HG02970 (cell line): ENCODE data around the gene SMYD5.
"Not testable (repeated sequence)": the region's sequence is repeated elsewhere in the genome, so short reads cannot be mapped to it uniquely, and the experiment has no call there.

Experiments
- ATAC-seq: cut with Tn5 transposase; IDR thresholded peaks from one replicate; pipeline ENCODE4 v1.9.1; 2021; ENCODE audit warnings: mild to moderate bottlenecking, moderate library complexity, moderate number of reproducible peaks; ENCODE audit not compliant: unreplicated experiment, low FRiP score

Gene SMYD5

GRCh38 chr2:73214120-73215035 is at the start of gene SMYD5:
TSS of gene SMYD5 (plus strand) at chr2:73214245. CDS start at chr2:73214267, 22 bp downstream.
- ATAC-seq = peak; percentile 84

GRCh38 chr2:73165978-73166377 is 48.1 kb upstream of the SMYD5 start:
- not testable (repeated sequence) for ATAC-seq

GRCh38 chr2:73166813-73167212 is 47.2 kb upstream of the SMYD5 start:
- not testable (repeated sequence) for ATAC-seq

- not testable (repeated sequence) for ATAC-seq
Observed at GRCh38 chr2:73168348-73168747, 45.7 kb upstream of the SMYD5 start.

- not testable (repeated sequence) for ATAC-seq
Observed at GRCh38 chr2:73170341-73170740, 43.7 kb upstream of the SMYD5 start.

- no peak for ATAC-seq
Observed at GRCh38 chr2:73172963-73173362, 41.1 kb upstream of the SMYD5 start.

- ATAC-seq = no peak
Observed at GRCh38 chr2:73173781-73174180, 40.3 kb upstream of the SMYD5 start.

GRCh38 chr2:73174244-73174643 is 39.8 kb upstream of the SMYD5 start:
- no peak for ATAC-seq

- no peak for ATAC-seq
Observed at GRCh38 chr2:73174941-73175662, 38.9 kb upstream of the SMYD5 start.

GRCh38 chr2:73175663-73176204 is 38.3 kb upstream of the SMYD5 start:
- no peak for ATAC-seq

GRCh38 chr2:73176205-73176880 is 37.7 kb upstream of the SMYD5 start:
- no peak for ATAC-seq

- ATAC-seq = peak; percentile 74
Observed at GRCh38 chr2:73176881-73177644, 37.0 kb upstream of the SMYD5 start.

GRCh38 chr2:73177645-73178255 is 36.3 kb upstream of the SMYD5 start:
- ATAC-seq = no peak

- ATAC-seq = no peak
Observed at GRCh38 chr2:73185965-73186364, 28.1 kb upstream of the SMYD5 start.

- ATAC-seq = no peak
Observed at GRCh38 chr2:73187549-73187948, 26.5 kb upstream of the SMYD5 start.

GRCh38 chr2:73197579-73197978 is 16.5 kb upstream of the SMYD5 start:
- no peak for ATAC-seq

- ATAC-seq = not testable (repeated sequence)
Observed at GRCh38 chr2:73200281-73200680, 13.8 kb upstream of the SMYD5 start.

GRCh38 chr2:73202156-73203054 is 11.6 kb upstream of the SMYD5 start, which contains the start of gene NOTO:
TSS of gene NOTO (plus strand) at chr2:73202574. CDS start at chr2:73202667, 93 bp downstream.
- no peak for ATAC-seq
